ENCODE data around the gene SMYD3.

- TF ChIP-seq CTCF (IDR thresholded peaks at IDR 0.05; ENCODE audit: insufficient read depth, low read length, poor library complexity, severe bottlenecking), result no peak
- no peak for TF ChIP-seq EZH2phosphoT487 (conservative IDR thresholded peaks at IDR 0.05; ENCODE audit: low read length)
These were observed 376.0 kb downstream of the SMYD3 start for GRCh38 chr1:246131095-246131494.
